ENCODE results near the gene VLDLR. TPM values are rescaled to one million over a fixed set of nuclear protein-coding genes. Genes with fewer than 3 reads are reported as not detected.

Gene VLDLR
- polyA plus RNA-seq, 1 donor (not counting 4 experiments of a cell fraction or from before 2014, with no cell fraction given): 7.0 TPM

DNA sequence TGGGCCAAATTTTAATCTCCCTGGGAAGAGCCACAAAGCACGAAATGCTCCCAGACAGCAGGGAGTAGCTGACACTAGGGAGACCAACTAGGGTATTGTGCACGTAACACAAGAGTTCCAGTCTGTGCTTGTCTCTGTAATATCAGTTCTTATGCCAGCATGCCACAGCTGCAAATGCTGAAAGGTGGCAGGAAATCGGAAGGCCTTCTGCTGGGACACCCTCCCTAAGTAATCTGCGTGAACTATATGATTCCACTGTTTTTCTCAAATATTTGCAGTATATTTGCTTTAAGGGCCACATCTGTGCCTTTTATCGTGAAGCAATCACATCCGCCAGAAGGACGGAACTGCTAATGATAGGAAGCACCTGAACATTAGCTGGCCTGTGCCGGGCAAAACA is 12.6 kb downstream of the VLDLR start:
- H3K9ac ChIP-seq (ENCODE audit: control insufficient read depth, extremely low read depth, insufficient read depth, low read length): no peak overlapping the region
- dilution Hi-C loops (cut with MboI; ENCODE audit: extremely low pct_ligation_motif_present, low sequenced_read_pairs): no loop called here
- no peaks in the 10 kb centered on the region for H3K36me3 ChIP-seq (ENCODE audit: control insufficient read depth in 2 of 2, extremely low read depth in 1 of 2, insufficient read depth in 2 of 2, low read length in 2 of 2)
- H3K79me2 ChIP-seq (ENCODE audit: control insufficient read depth, insufficient read depth, low read length): no peaks in the 10 kb centered on the region
- no peaks in the 10 kb centered on the region for H3K9me3 ChIP-seq (ENCODE audit: control insufficient read depth, low read depth, low read length)
- H3K27me3 ChIP-seq (ENCODE audit: control insufficient read depth, extremely low read depth, insufficient read depth, low read length): no peaks in the 10 kb centered on the region
- no peak for FAIRE-seq
- DNase-seq (ENCODE audit: low read depth, low spot score): no peak
- TF ChIP-seq EZH2 (IDR thresholded peaks at IDR 0.05; ENCODE audit: low read length): no peak
- TF ChIP-seq, protein P1, sequence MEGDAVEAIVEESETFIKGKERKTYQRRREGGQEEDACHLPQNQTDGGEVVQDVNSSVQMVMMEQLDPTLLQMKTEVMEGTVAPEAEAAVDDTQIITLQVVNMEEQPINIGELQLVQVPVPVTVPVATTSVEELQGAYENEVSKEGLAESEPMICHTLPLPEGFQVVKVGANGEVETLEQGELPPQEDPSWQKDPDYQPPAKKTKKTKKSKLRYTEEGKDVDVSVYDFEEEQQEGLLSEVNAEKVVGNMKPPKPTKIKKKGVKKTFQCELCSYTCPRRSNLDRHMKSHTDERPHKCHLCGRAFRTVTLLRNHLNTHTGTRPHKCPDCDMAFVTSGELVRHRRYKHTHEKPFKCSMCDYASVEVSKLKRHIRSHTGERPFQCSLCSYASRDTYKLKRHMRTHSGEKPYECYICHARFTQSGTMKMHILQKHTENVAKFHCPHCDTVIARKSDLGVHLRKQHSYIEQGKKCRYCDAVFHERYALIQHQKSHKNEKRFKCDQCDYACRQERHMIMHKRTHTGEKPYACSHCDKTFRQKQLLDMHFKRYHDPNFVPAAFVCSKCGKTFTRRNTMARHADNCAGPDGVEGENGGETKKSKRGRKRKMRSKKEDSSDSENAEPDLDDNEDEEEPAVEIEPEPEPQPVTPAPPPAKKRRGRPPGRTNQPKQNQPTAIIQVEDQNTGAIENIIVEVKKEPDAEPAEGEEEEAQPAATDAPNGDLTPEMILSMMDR (optimal IDR thresholded peaks at IDR 0.05 in 1 of 3, IDR thresholded peaks at IDR 0.05 in 1 of 3, conservative IDR thresholded peaks at IDR 0.05 in 1 of 3; ENCODE audit: extremely low read depth in 1 of 3, insufficient read depth in 2 of 3, low read length in 3 of 3): no peak
- H3K9me1 ChIP-seq (ENCODE audit: control insufficient read depth, extremely low read depth, insufficient read depth, low read length): no peaks in the 10 kb centered on the region
- no peaks in the 10 kb centered on the region for H4K20me1 ChIP-seq (ENCODE audit: control insufficient read depth, extremely low read depth, insufficient read depth, low read length)
- H3K4me3 ChIP-seq (ENCODE audit: control insufficient read depth in 2 of 3, extremely low read depth in 1 of 3, insufficient read depth in 2 of 3, low read depth in 1 of 3, low read length in 3 of 3): no peak overlapping the region
- no peaks in the 10 kb centered on the region for H3K4me1 ChIP-seq (ENCODE audit: control insufficient read depth, extremely low read depth, insufficient read depth, low read length)
- H3K27ac ChIP-seq (ENCODE audit: control insufficient read depth, insufficient read depth, low read length): no peak overlapping the region
- no peak overlapping the region for H2AFZ ChIP-seq (ENCODE audit: control insufficient read depth, low read length)
- no peak overlapping the region for H3K4me2 ChIP-seq (ENCODE audit: control insufficient read depth, extremely low read depth, insufficient read depth, low read depth, low read length)

GRCh38 chr9:2634818-2635217 is 13.2 kb downstream of the VLDLR start:
- H3K79me2 ChIP-seq (ENCODE audit: control insufficient read depth, insufficient read depth, low read length): no peaks in the 10 kb centered on the region
- no peak overlapping the region for H3K4me3 ChIP-seq (ENCODE audit: control insufficient read depth in 2 of 3, extremely low read depth in 1 of 3, insufficient read depth in 2 of 3, low read depth in 1 of 3, low read length in 3 of 3)
- no peak overlapping the region for H3K9ac ChIP-seq (ENCODE audit: control insufficient read depth, extremely low read depth, insufficient read depth, low read length)
- no peak for FAIRE-seq
- H3K27ac ChIP-seq (ENCODE audit: control insufficient read depth, insufficient read depth, low read length): no peak overlapping the region
- TF ChIP-seq, protein P1 (optimal IDR thresholded peaks at IDR 0.05 in 1 of 3, IDR thresholded peaks at IDR 0.05 in 1 of 3, conservative IDR thresholded peaks at IDR 0.05 in 1 of 3; ENCODE audit: extremely low read depth in 1 of 3, insufficient read depth in 2 of 3, low read length in 3 of 3): no peak
- no peak for TF ChIP-seq EZH2 (IDR thresholded peaks at IDR 0.05; ENCODE audit: low read length)
- H4K20me1 ChIP-seq (ENCODE audit: control insufficient read depth, extremely low read depth, insufficient read depth, low read length): no peaks in the 10 kb centered on the region
- no peaks in the 10 kb centered on the region for H3K27me3 ChIP-seq (ENCODE audit: control insufficient read depth, extremely low read depth, insufficient read depth, low read length)
- no peak overlapping the region for H2AFZ ChIP-seq (ENCODE audit: control insufficient read depth, low read length)
- H3K9me3 ChIP-seq (ENCODE audit: control insufficient read depth, low read depth, low read length): no peaks in the 10 kb centered on the region
- no peak for DNase-seq (ENCODE audit: low read depth, low spot score)
- H3K4me2 ChIP-seq (ENCODE audit: control insufficient read depth, extremely low read depth, insufficient read depth, low read depth, low read length): no peak overlapping the region
- dilution Hi-C loops (cut with MboI; ENCODE audit: extremely low pct_ligation_motif_present, low sequenced_read_pairs): no loop called here
- H3K9me1 ChIP-seq (ENCODE audit: control insufficient read depth, extremely low read depth, insufficient read depth, low read length): no peaks in the 10 kb centered on the region
- no peaks in the 10 kb centered on the region for H3K36me3 ChIP-seq (ENCODE audit: control insufficient read depth in 2 of 2, extremely low read depth in 1 of 2, insufficient read depth in 2 of 2, low read length in 2 of 2)
- no peaks in the 10 kb centered on the region for H3K4me1 ChIP-seq (ENCODE audit: control insufficient read depth, extremely low read depth, insufficient read depth, low read length)

Measured in keratinocyte (primary cell).